ENCODE results near the gene FUT8.

GRCh38 chr14:65492266-65492665 is 79.7 kb downstream of the FUT8 start:
- no peak for TF ChIP-seq ZNF274 (IDR thresholded peaks at IDR 0.05; ENCODE audit: low read depth, low read length)
- TF ChIP-seq YY1 (IDR thresholded peaks at IDR 0.05; ENCODE audit: insufficient read depth, insufficient read length) = no peak
- no peak for TF ChIP-seq SUZ12 (IDR thresholded peaks at IDR 0.05; ENCODE audit: extremely low read depth, insufficient read depth, insufficient read length)
